C4-2B (cell line): Measurements from ENCODE around the gene CREG2.

Source experiments
- CTCF ChIP-seq: fragments of 450-650 bp; conservative IDR thresholded peaks from 2 replicates; pipeline ENCODE4 v1.5.1; 2017; ENCODE audit warnings: mild to moderate bottlenecking
- ZFX ChIP-seq: fragments of 450-650 bp; IDR thresholded peaks from 2 replicates; pipeline ENCODE4 v1.6.1; 2017

- TF ChIP-seq CTCF (no peak), ZFX (no peak)
Observed at GRCh38 chr2:101405351-101405899, 18.1 kb upstream of the CREG2 start.
